ENCODE results near the gene DYSF. TPM values are rescaled to one million over a fixed set of nuclear protein-coding genes. Genes with fewer than 3 reads are reported as not detected.
A peak's percentile ranks its signal among the peaks of the same experiment; 100 is the strongest.

The DYSF gene
- total RNA-seq, 1 donor from 2014 or later = 112 TPM

DNA sequence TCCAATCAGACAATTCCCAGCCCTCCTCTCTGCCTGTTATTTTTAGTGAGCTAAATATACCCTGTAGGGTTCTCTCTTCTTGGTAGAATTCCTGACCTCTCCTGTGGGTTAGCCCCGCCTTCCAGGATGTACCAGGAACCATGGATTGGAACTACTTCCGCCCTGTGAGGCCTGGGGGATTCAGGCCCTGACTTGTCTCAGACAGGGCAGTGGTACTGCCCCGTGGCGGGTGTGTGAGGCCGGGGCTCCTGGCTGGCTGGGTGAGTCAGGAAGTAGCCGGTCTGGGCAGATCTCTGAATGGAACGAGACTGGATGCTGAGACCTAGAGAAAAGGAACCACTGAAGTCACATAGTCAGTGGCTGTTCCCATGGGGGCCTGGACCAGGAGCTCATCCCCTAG, 50.5 kb downstream of the DYSF start:
- TF ChIP-seq, protein P1, sequence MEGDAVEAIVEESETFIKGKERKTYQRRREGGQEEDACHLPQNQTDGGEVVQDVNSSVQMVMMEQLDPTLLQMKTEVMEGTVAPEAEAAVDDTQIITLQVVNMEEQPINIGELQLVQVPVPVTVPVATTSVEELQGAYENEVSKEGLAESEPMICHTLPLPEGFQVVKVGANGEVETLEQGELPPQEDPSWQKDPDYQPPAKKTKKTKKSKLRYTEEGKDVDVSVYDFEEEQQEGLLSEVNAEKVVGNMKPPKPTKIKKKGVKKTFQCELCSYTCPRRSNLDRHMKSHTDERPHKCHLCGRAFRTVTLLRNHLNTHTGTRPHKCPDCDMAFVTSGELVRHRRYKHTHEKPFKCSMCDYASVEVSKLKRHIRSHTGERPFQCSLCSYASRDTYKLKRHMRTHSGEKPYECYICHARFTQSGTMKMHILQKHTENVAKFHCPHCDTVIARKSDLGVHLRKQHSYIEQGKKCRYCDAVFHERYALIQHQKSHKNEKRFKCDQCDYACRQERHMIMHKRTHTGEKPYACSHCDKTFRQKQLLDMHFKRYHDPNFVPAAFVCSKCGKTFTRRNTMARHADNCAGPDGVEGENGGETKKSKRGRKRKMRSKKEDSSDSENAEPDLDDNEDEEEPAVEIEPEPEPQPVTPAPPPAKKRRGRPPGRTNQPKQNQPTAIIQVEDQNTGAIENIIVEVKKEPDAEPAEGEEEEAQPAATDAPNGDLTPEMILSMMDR (IDR thresholded peaks at IDR 0.05) = no peak
- peaks cover 41% of the 10 kb centered on the region for H3K4me1 Mint-ChIP-seq (ENCODE audit: low read depth)
- DNase-seq (ENCODE audit: low spot score) = no peak
- peak overlapping the region; percentile 55 for H3K27ac Mint-ChIP-seq (ENCODE audit: unreplicated experiment)
- no peak overlapping the region for H3K4me3 Mint-ChIP-seq (ENCODE audit: unreplicated experiment)
- no peaks in the 10 kb centered on the region for H3K9me3 Mint-ChIP-seq (ENCODE audit: low read depth)
- peaks cover 7% of the 10 kb centered on the region for H3K36me3 Mint-ChIP-seq (ENCODE audit: low read depth)
- H3K27me3 Mint-ChIP-seq (ENCODE audit: low read depth) = no peaks in the 10 kb centered on the region

DNA sequence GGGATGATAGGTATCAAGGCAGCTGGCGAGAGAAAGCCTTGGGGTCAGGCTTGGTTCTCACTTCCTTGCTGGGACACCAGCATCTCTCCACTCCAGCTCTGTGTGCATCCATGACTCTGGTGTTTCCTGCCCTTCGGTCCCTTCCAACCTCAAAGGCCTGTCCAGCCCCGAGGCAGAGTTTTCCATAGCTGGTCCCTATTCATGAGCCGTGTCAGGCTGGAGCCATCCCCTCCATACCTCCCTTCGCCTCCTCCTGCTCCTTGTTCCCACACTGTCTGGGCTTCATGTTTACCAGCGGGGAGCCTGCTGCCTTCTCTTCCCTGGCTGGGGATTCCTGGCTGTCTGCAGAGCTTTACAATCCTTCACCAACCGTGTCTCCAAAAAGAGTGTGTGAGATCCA, 51.2 kb downstream of the DYSF start:
- no peak overlapping the region for H3K4me3 Mint-ChIP-seq (ENCODE audit: unreplicated experiment)
- no peaks in the 10 kb centered on the region for H3K9me3 Mint-ChIP-seq (ENCODE audit: low read depth)
- peaks cover 34% of the 10 kb centered on the region for H3K4me1 Mint-ChIP-seq (ENCODE audit: low read depth)
- no peaks in the 10 kb centered on the region for H3K27me3 Mint-ChIP-seq (ENCODE audit: low read depth)
- TF ChIP-seq, protein P1 (IDR thresholded peaks at IDR 0.05) = no peak
- peaks cover 7% of the 10 kb centered on the region for H3K36me3 Mint-ChIP-seq (ENCODE audit: low read depth)
- no peak for DNase-seq (ENCODE audit: low spot score)
- peak overlapping the region; percentile 8 for H3K27ac Mint-ChIP-seq (ENCODE audit: unreplicated experiment)

DNA sequence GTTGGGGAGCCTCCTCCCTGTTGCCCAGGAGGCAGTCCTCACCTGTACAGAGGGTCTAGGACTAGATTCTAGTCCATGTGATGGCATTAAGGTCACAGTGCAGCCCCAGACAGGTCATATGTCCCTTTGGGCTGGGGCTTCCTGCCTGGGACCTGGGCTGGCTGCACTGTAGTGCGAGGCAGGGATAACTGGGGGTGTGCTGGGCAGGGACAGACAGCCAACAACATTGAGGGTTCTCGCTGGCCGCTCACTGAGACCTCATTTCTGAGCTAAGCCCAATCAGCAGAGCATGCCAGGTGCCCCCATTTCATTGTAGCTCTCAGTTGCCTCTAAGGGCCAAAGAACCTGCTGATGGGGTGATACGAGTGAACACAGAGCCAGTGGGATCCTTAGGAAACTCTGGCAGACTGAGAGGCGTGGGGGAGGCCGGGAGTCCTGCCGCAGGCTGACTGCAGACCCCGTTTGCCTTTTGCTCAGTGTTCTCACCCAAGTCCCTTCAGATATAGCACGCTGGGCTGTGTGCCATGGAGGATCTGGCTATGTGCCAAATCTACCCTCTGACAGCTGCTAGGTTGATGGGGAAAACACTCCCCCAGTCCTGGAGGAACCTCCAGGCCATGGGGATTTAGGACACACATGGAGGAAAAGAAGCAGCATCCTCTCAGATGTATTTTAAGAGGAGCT, 51.9 kb downstream of the DYSF start:
- no peak overlapping the region for H3K27ac Mint-ChIP-seq (ENCODE audit: unreplicated experiment)
- no peaks in the 10 kb centered on the region for H3K27me3 Mint-ChIP-seq (ENCODE audit: low read depth)
- TF ChIP-seq, protein P1 (IDR thresholded peaks at IDR 0.05) = no peak
- no peak for DNase-seq (ENCODE audit: low spot score)
- peaks cover 30% of the 10 kb centered on the region for H3K4me1 Mint-ChIP-seq (ENCODE audit: low read depth)
- peaks cover 7% of the 10 kb centered on the region for H3K36me3 Mint-ChIP-seq (ENCODE audit: low read depth)
- no peak overlapping the region for H3K4me3 Mint-ChIP-seq (ENCODE audit: unreplicated experiment)
- no peaks in the 10 kb centered on the region for H3K9me3 Mint-ChIP-seq (ENCODE audit: low read depth)

DNA sequence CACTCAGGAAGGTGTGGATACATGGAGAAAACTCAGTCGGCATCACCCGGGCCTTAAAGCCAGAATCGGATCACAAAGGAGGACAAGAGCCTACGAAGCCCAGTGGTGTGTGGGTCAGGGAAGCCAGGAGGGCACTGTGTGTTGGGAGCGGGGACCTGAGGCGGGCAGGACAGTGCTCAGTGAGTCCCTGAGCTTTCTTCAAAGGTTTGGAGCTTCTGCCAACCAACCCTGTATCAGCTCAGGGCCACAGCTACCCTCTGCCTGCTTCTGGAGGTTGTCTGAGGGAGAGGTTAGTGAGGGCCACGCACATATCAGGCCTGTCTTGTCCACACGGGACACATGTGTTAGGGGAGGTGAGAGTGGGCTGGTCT, 52.4 kb downstream of the DYSF start:
- Mint-ChIP-seq H3K4me3 (ENCODE audit: unreplicated experiment) (no peak overlapping the region), H3K27ac (ENCODE audit: unreplicated experiment) (no peak overlapping the region), H3K9me3 (ENCODE audit: low read depth) (no peaks in the 10 kb centered on the region), H3K4me1 (ENCODE audit: low read depth) (peaks cover 28% of the 10 kb centered on the region), H3K36me3 (ENCODE audit: low read depth) (peaks cover 7% of the 10 kb centered on the region), H3K27me3 (ENCODE audit: low read depth) (no peaks in the 10 kb centered on the region)
- no peak for DNase-seq (ENCODE audit: low spot score)
- TF ChIP-seq, protein P1 (IDR thresholded peaks at IDR 0.05) = no peak

DNA sequence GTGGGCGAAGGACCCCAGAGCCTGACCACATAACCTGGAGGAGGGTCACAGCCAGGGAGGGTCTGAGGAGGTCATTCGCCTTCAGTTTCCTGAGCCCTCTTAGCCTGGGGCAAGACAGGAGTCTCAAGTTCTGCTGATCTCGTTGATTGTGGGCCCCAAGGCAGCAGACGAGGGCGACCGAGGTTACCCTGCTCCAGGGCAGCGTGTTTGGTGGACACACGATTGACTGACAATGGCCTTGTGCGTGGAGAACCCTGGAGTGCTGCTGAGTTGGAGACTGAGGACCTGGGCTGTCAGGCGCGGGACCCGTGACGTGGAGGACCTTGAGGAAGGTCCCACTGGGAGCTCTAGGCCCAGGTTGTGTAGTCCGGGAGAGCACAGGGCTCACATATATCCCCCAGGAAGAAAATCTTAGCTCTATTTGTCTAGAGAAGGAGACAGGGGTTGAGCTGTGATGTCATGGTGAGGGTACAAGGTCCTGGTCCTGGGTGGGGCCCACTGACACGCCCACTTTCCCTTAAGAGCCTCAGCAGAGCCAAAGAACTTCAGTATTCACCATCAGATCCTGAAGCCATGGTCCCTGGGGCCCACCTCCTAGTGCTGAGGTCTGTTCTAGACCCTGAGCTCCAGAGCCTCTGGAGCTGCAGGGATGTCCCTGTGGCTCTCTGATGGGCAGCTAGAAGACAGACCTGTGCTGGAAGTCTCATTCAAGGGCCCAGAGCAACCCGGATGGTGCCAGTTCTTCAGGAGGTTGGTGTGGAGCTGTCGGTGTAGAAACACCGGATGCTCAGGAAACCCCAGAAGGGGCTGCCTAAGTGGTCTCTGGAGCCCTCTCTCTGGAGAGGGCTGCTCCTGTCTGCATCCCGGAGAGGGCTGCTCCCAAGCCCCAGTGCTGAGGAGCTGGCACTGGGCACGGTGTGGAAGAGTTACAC, 53.1 kb downstream of the DYSF start:
- H3K36me3 Mint-ChIP-seq (ENCODE audit: low read depth) = peaks cover 7% of the 10 kb centered on the region
- TF ChIP-seq, protein P1 (IDR thresholded peaks at IDR 0.05) = no peak
- no peak overlapping the region for H3K27ac Mint-ChIP-seq (ENCODE audit: unreplicated experiment)
- H3K4me3 Mint-ChIP-seq (ENCODE audit: unreplicated experiment) = no peak overlapping the region
- no peak for DNase-seq (ENCODE audit: low spot score)
- peaks cover 26% of the 10 kb centered on the region for H3K4me1 Mint-ChIP-seq (ENCODE audit: low read depth)
- no peaks in the 10 kb centered on the region for H3K27me3 Mint-ChIP-seq (ENCODE audit: low read depth)
- no peaks in the 10 kb centered on the region for H3K9me3 Mint-ChIP-seq (ENCODE audit: low read depth)
